Ramos (cell line): Measurements from ENCODE around the gene MCHR1.
"Not testable (repeated sequence)": the region's sequence is repeated elsewhere in the genome, so short reads cannot be mapped to it uniquely, and the experiment has no call there.

Source experiments
- in situ Hi-C: fragments of 300-500 bp; cut with MboI; formaldehyde crosslinking; loops from one replicate; pipeline ENCODE4 v1.14.3; 2022; ENCODE audit warnings: low sequenced_read_pairs; ENCODE audit not compliant: unreplicated experiment

MCHR1 gene

DNA sequence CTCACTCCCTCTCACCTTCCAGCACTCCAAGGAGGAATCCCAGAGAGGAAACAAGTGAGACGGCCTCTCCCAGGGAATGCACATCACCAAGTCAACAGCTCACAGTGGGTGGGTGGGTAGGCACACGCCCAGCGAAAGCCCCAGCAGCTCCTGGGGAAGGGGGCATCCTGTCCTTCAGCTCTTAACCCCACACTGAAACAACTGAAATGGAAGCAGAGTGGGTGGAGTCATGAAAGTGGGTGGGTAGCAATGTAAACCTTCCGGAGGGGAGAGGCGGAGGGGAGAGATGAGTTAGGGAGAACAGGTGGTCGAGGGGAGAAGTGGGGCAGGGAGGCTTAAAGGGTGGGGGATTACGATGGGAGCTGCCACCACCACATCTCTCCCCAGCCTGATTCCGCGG lies 5.4 kb downstream of the MCHR1 start:
- in situ Hi-C loops: no loop called here

- in situ Hi-C loops: no loop called here
These were observed 6.1 kb downstream of the MCHR1 start for GRCh38 chr22:40685406-40685805.

DNA sequence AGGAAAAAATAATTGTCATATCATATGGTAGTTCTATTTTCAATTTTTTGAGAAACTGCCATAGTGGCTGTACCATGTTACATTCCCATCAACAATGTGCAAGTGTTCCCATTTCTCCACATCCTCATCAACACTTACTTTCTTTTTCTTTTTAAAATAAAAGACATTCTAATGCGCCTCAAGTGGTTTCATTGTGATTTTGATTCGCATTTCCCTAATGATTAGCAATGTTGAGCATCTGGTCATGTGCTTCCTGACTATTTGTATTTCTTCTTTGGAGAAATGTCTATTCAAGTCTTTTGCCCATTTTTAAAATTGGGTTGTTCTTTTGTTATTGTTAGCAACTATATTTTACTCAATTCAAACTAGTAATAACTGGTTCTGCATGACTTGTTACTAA lies 8.4 kb downstream of the MCHR1 start:
- in situ Hi-C loops: no loop called here

DNA sequence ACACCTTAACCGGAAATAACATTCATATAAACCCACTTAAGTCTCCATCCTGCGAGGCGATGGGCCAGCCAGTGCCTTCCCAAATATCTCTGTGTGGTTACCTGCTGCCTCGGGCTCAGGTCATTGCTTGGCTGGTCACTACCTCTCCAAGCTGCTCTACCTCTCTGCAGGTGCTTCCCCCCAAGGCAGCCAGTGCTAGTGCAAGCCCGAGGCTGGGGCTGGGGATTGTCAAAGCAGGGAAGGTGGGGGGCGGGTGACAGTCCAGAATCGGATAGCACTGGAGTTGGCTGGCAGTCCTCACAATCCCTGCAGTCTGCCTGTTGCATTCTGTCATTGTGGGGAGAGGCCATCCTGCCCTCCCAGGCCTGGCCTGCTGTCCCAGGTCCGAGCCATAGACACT lies 11.1 kb downstream of the MCHR1 start:
- in situ Hi-C loops: no loop called here

GRCh38 chr22:40691532-40691931 lies 12.2 kb downstream of the MCHR1 start:
- in situ Hi-C loops: no loop called here

GRCh38 chr22:40694411-40694810 lies 15.1 kb downstream of the MCHR1 start:
- in situ Hi-C loops: no loop called here

DNA sequence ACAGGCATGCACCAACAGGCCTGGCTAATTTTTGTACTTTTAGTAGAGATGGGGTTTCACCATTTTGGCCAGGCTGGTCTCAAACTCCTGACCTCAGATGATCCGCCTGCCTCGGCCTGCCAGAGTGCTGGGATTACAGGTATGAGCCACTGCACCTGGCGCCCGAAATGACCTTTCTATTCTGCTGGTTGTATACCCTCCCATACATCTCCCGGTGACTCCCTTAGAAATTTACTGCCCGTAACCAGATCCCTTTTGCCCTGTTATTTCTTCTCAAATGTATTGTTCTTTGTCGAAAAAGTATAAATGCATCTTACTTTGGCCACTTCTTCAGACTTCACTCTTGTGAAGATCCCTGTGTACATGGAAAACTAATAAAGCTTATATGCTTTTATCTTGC lies 22.0 kb downstream of the MCHR1 start:
- in situ Hi-C loops: no loop called here

GRCh38 chr22:40703174-40703573 lies 23.9 kb downstream of the MCHR1 start:
- in situ Hi-C loops: no loop called here

DNA sequence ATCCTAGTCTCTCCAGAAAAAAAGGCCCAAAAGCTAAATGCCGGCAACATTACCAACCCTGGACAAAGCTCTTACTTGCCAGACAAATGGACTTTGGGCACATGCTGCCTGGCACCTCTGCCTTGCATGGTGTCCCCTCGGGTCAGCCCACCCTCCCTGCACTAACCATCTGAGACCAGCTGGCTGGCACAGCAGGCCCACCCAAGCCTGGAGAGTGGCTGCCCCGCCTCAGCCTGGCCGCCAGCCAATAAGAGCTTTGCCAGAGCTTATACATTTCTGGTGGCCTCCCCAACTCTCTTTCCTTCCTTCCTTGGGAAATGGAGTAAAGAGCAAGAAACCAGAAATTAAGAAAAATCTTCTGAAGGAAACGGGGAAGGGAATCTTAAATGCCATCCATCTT lies 24.5 kb downstream of the MCHR1 start:
- in situ Hi-C loops: no loop called here

DNA sequence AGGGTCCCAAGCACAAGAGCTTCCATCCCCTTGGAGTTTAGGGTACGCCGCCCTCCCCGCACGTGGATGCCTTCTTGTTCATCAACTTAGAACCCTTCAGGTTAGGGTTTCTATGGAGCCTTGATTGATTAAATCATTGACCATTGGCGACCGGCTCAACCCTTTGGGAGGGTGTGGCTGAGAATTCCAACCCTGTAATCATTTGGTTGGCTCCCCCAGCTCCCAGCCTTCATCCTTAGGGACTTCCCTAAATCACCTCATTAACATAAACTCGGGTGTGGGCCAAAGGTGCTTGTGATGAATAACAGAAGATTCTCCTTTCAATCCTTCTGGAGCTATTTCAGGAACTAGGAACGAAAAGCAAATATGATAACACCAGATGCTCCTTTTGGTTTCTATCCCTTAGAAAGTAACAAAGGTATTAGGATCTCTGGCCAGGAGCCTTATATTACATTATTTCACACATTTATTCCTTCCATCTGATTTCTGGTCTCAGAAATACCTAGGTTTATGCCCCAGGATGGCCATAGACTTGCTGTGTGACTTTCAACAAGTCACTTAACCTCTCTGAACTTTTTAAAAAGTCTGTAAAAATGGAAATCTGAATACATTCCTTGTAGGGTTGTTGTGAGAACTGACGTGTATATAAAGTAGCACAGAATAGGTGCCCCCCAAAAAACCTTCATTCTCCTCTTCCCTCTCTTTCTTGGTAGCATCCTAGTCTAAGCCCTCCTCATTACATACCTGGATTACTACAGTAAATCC lies 26.8 kb downstream of the MCHR1 start:
- in situ Hi-C loops: no loop called here

GRCh38 chr22:40707154-40707553 lies 27.9 kb downstream of the MCHR1 start:
- in situ Hi-C loops: no loop called here

DNA sequence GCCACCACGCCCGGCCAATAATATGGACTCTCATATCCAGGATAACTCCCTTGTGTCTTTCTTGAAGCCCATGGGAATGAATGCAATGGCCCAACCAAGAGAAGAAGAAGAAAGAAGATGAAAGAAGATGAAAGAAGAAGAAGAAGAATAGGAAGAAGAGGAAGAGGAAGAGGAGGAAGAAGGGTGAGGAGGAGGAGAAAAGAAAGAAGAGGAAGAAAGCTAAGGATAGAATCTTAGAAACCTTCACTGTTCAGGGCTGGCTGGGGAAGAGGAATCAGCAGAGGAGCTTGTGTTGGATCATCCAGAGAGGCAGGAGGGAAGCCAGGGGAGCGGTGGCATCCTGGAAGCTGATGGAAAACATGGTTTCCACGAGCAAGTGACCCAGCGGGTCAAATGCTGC lies 28.9 kb downstream of the MCHR1 start:
- in situ Hi-C loops: no loop called here

DNA sequence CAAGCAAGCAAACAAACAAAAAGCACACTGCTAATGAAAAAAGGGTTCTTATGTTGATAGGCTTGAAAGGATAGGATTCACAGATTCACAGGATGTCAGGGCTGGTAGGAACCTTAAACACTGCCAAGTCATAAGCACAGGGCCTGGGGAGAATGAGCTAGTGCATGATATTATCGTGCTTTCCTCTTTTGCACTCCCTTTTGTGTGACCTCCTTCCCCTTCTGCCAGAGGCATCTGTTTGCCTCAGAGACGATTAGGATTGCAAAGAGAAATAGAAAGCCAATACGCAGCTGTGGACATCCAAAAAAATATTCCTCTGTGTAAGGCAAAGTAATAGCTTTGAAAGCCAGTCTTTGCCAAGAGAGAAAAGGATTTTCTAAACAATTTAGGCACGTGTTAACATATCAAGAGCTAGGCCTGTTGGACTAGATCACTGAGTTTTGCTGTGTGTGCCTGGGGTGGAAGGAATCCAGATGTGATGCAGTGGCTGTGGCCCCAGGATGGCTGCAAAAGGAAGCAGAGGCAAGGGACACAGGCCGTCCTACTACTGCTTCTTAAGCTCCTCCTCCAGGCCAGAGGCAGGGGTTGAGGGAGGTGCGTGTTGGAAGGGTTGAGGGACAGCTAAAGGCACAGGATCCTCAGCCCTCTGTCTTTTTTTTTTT lies 30.6 kb downstream of the MCHR1 start:
- in situ Hi-C loops: no loop called here

DNA sequence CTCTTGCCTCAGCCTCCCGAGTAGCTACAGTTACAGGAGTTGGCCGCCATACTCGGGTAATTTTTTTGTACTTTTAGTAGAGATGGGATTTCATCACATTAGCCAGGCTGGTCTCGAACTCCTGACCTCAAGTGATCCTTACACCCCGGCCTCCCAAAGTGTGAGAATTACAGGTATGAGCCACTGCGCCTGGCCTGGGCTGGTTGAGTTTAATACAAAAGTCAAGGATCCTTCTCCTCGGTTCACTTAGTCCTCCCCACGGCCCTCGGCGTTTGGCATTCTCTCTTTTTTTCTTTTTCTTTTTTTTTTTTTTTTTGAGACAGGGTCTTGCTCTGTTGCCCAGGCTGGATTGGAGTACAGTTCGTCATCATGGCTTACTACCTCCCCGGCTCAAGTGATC lies 33.0 kb downstream of the MCHR1 start:
- in situ Hi-C loops: no loop called here

GRCh38 chr22:40714499-40715337 lies 35.4 kb downstream of the MCHR1 start:
- in situ Hi-C loops: no loop called here

GRCh38 chr22:40716116-40716515 lies 36.8 kb downstream of the MCHR1 start:
- in situ Hi-C loops: no loop called here

- in situ Hi-C loops: not testable (repeated sequence)
These were observed 38.4 kb downstream of the MCHR1 start for GRCh38 chr22:40717657-40718056.

GRCh38 chr22:40718250-40719204 lies 39.2 kb downstream of the MCHR1 start:
- in situ Hi-C loops: no loop called here

DNA sequence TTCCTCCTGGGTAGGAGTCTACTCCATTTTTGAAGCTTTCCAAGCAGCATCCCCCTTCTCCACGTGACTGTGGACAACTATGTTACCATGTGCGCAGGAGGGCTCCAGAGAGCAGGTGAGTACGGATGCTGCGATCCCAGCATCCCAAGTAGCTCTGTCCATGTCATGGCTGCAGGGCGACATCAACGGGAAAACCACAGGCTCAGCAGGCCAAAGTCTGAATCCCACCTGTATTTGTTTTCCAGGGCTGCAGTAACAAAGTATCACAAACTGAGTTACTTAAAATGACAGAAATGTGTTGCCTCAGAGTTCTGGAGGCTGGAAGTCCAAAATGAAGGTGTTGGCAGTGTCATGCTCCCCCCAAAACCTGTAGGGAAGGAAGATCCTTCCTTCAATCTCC lies 40.3 kb downstream of the MCHR1 start:
- in situ Hi-C loops: no loop called here

- in situ Hi-C loops: not testable (repeated sequence)
These were observed 40.9 kb downstream of the MCHR1 start for GRCh38 chr22:40720156-40720537.
